ENCODE measurements around the gene EDNRA. TPM values are rescaled to one million over a fixed set of nuclear protein-coding genes. Genes with fewer than 3 reads are reported as not detected.
A peak's percentile ranks its signal among the peaks of the same experiment; 100 is the strongest.

EDNRA gene
- total RNA-seq, 1 donor from 2014 or later: 3.9 TPM

- H3K4me3 ChIP-seq (ENCODE audit: low read depth, low read length): no peak overlapping the region
- TF ChIP-seq CTCF (conservative IDR thresholded peaks at IDR 0.05; ENCODE audit: low read depth, low read length): no peak
- DNase-seq (ENCODE audit: low read depth): no peak
Observed at GRCh38 chr4:147463065-147463464, 17.8 kb upstream of the EDNRA start.

- TF ChIP-seq CTCF (conservative IDR thresholded peaks at IDR 0.05; ENCODE audit: low read depth, low read length): no peak
- DNase-seq (ENCODE audit: low read depth): no peak
- no peak overlapping the region for H3K4me3 ChIP-seq (ENCODE audit: low read depth, low read length)
Observed at GRCh38 chr4:147465461-147465860, 15.4 kb upstream of the EDNRA start.

- no peak for DNase-seq (ENCODE audit: low read depth)
- H3K4me3 ChIP-seq (ENCODE audit: low read depth, low read length): no peak overlapping the region
- TF ChIP-seq CTCF (conservative IDR thresholded peaks at IDR 0.05; ENCODE audit: low read depth, low read length): no peak
Observed at GRCh38 chr4:147477439-147477838, 3.5 kb upstream of the EDNRA start.

GRCh38 chr4:147479376-147479775 is 1.5 kb upstream of the EDNRA start:
- DNase-seq (ENCODE audit: low read depth): no peak
- no peak overlapping the region for H3K4me3 ChIP-seq (ENCODE audit: low read depth, low read length)
- TF ChIP-seq CTCF (conservative IDR thresholded peaks at IDR 0.05; ENCODE audit: low read depth, low read length): no peak

GRCh38 chr4:147479786-147480185 is 1.1 kb upstream of the EDNRA start:
- DNase-seq (ENCODE audit: low read depth): no peak
- H3K4me3 ChIP-seq (ENCODE audit: low read depth, low read length): no peak overlapping the region
- no peak for TF ChIP-seq CTCF (conservative IDR thresholded peaks at IDR 0.05; ENCODE audit: low read depth, low read length)

GRCh38 chr4:147480502-147480890 is 401 bp upstream of the EDNRA start:
- TF ChIP-seq CTCF (conservative IDR thresholded peaks at IDR 0.05; ENCODE audit: low read depth, low read length): no peak
- H3K4me3 ChIP-seq (ENCODE audit: low read depth, low read length): peak overlapping the region; percentile 57
- DNase-seq (ENCODE audit: low read depth): no peak

- TF ChIP-seq CTCF (conservative IDR thresholded peaks at IDR 0.05; ENCODE audit: low read depth, low read length): no peak
- no peak for DNase-seq (ENCODE audit: low read depth)
- peak overlapping the region; percentile 57 for H3K4me3 ChIP-seq (ENCODE audit: low read depth, low read length)
Observed at GRCh38 chr4:147481577-147482109, 746 bp downstream of the EDNRA start.

All from epithelial cell of proximal tubule (primary cell).